Measurements from ENCODE around the gene IQSEC1.
"Not testable (repeated sequence)": the region's sequence is repeated elsewhere in the genome, so short reads cannot be mapped to it uniquely, and the experiment has no call there.

Gene IQSEC1

GRCh38 chr3:12862387-12862786, 210.8 kb downstream of the IQSEC1 start:
- no peak for TF ChIP-seq CTCF (IDR thresholded peaks at IDR 0.05)
- no peaks in the 10 kb centered on the region for H3K36me3 ChIP-seq (ENCODE audit: control insufficient read depth, insufficient read depth, low read length)
- H3K9ac ChIP-seq, result no peak overlapping the region
- no peaks in the 10 kb centered on the region for H3K9me3 ChIP-seq (ENCODE audit: control insufficient read depth, low read length)
- H2AFZ ChIP-seq, result no peak overlapping the region
- no peaks in the 10 kb centered on the region for H3K27me3 ChIP-seq (ENCODE audit: control insufficient read depth, insufficient read depth, low read length)
- no peak overlapping the region for H3K4me3 ChIP-seq (ENCODE audit: low read depth, low read length)
- no peak overlapping the region for H3K27ac ChIP-seq
- H3K4me1 ChIP-seq, result no peaks in the 10 kb centered on the region
- no peak overlapping the region for H3K4me2 ChIP-seq (ENCODE audit: low read length)
- H3K79me2 ChIP-seq, result no peaks in the 10 kb centered on the region

- no peak overlapping the region for H3K9ac ChIP-seq
- no peaks in the 10 kb centered on the region for H3K36me3 ChIP-seq (ENCODE audit: control insufficient read depth, insufficient read depth, low read length)
These were observed 211.6 kb downstream of the IQSEC1 start for GRCh38 chr3:12861611-12862010.

DNA sequence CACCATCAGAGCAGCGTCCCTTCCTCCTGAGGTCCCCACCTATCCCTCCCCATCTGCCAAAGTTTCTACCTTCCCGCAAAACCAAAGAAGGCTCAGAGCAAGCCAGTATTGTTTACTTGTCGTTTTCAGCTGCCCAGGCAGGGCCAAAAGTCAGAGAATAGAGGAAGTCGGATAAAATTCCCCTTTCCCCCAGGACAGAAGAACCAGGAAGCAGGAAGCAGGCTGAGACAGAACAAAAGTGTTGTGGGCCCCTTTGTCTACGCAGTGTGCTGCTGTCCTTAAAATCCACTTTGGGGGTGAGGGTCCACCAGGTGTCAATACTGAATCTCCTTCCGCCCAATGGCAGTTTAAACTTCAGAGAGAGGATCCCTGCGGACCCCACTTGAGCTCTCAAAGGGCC, 213.4 kb downstream of the IQSEC1 start:
- no peak overlapping the region for H3K27ac ChIP-seq
- no peaks in the 10 kb centered on the region for H3K27me3 ChIP-seq (ENCODE audit: control insufficient read depth, insufficient read depth, low read length)

More at GRCh38 chr3:12861611-12862010, 211.6 kb downstream of the IQSEC1 start:
- no peak for TF ChIP-seq CTCF (IDR thresholded peaks at IDR 0.05)
- H3K27ac ChIP-seq, result no peak overlapping the region
- no peak overlapping the region for H3K4me2 ChIP-seq (ENCODE audit: low read length)
- H2AFZ ChIP-seq, result no peak overlapping the region
- no peaks in the 10 kb centered on the region for H3K9me3 ChIP-seq (ENCODE audit: control insufficient read depth, low read length)
- H3K27me3 ChIP-seq (ENCODE audit: control insufficient read depth, insufficient read depth, low read length), result no peaks in the 10 kb centered on the region
- no peaks in the 10 kb centered on the region for H3K79me2 ChIP-seq
- H3K4me3 ChIP-seq (ENCODE audit: low read depth, low read length), result no peak overlapping the region
- no peaks in the 10 kb centered on the region for H3K4me1 ChIP-seq

DNA sequence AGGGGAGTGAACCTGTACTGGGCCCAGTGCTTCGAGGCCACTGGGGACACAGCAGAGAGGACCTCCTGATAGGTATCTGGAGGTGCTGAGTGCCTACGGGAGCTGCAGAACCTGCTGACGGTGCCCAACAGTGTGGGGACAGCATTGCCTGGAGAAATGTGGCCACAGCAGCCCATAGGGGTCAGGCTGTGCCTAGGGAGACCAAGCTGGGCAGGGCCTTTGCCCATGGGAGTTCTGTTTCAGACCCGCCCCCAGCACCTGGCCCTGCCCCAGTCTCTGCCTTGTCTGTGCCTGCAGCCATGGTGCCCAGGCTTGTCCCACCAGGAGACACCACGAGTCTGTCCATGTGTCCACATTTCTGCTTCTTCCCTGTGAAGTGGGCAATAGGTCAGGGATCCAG, 216.6 kb downstream of the IQSEC1 start:
- Histone ChIP-seq H3K27ac (no peak overlapping the region), H3K9me3 (ENCODE audit: control insufficient read depth, low read length) (no peaks in the 10 kb centered on the region), H3K9ac (no peak overlapping the region), H3K27me3 (ENCODE audit: control insufficient read depth, insufficient read depth, low read length) (no peaks in the 10 kb centered on the region), H3K4me1 (no peaks in the 10 kb centered on the region), H3K36me3 (ENCODE audit: control insufficient read depth, insufficient read depth, low read length) (no peaks in the 10 kb centered on the region), H3K79me2 (no peaks in the 10 kb centered on the region), H2AFZ (peak overlapping the region; percentile 27), H3K4me3 (ENCODE audit: low read depth, low read length) (no peak overlapping the region), H3K4me2 (ENCODE audit: low read length) (no peak overlapping the region)
- no peak for TF ChIP-seq CTCF (IDR thresholded peaks at IDR 0.05)

More for the DNA sequence above, 213.4 kb downstream of the IQSEC1 start:
- no peak overlapping the region for H2AFZ ChIP-seq
- no peak for TF ChIP-seq CTCF (IDR thresholded peaks at IDR 0.05)
- H3K9ac ChIP-seq, result no peak overlapping the region
- no peaks in the 10 kb centered on the region for H3K9me3 ChIP-seq (ENCODE audit: control insufficient read depth, low read length)
- no peaks in the 10 kb centered on the region for H3K36me3 ChIP-seq (ENCODE audit: control insufficient read depth, insufficient read depth, low read length)
- no peaks in the 10 kb centered on the region for H3K79me2 ChIP-seq
- no peak overlapping the region for H3K4me2 ChIP-seq (ENCODE audit: low read length)
- no peak overlapping the region for H3K4me3 ChIP-seq (ENCODE audit: low read depth, low read length)
- no peaks in the 10 kb centered on the region for H3K4me1 ChIP-seq

- no peak for TF ChIP-seq CTCF (IDR thresholded peaks at IDR 0.05)
- H3K27me3 ChIP-seq (ENCODE audit: control insufficient read depth, insufficient read depth, low read length), result no peaks in the 10 kb centered on the region
- no peak overlapping the region for H3K9ac ChIP-seq
- no peak overlapping the region for H3K27ac ChIP-seq
- no peak overlapping the region for H3K4me3 ChIP-seq (ENCODE audit: low read depth, low read length)
- H3K79me2 ChIP-seq, result no peaks in the 10 kb centered on the region
- no peaks in the 10 kb centered on the region for H3K36me3 ChIP-seq (ENCODE audit: control insufficient read depth, insufficient read depth, low read length)
- H2AFZ ChIP-seq, result no peak overlapping the region
- H3K9me3 ChIP-seq (ENCODE audit: control insufficient read depth, low read length), result no peaks in the 10 kb centered on the region
- no peaks in the 10 kb centered on the region for H3K4me1 ChIP-seq
- no peak overlapping the region for H3K4me2 ChIP-seq (ENCODE audit: low read length)
These were observed 218.7 kb downstream of the IQSEC1 start for GRCh38 chr3:12854565-12854964.

DNA sequence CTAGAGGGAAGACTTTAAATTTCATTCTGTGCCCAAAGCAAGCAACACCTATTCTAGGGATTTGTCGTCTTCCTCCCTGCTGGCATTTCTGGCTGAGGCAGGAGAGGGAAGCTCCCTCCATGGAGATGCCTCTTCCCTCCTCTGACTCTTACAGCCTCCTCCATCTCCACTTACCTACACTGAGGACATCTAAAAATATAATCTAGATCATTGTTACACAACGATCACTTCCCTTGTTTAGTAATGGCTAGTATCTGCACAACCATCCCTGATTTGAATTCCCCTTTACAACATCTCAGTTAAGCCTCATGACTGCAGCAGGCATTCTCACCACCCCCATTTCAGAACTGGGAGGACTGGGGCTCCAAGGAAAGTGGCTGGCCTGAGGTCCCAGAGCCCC, 219.4 kb downstream of the IQSEC1 start:
- not testable (repeated sequence) for H3K27ac ChIP-seq; H3K4me3 ChIP-seq (ENCODE audit: low read depth, low read length); H3K9me3 ChIP-seq (ENCODE audit: control insufficient read depth, low read length); H2AFZ ChIP-seq; H3K79me2 ChIP-seq; H3K27me3 ChIP-seq (ENCODE audit: control insufficient read depth, insufficient read depth, low read length); H3K9ac ChIP-seq; H3K4me2 ChIP-seq (ENCODE audit: low read length); H3K36me3 ChIP-seq (ENCODE audit: control insufficient read depth, insufficient read depth, low read length); H3K4me1 ChIP-seq

Measured in parathyroid adenoma (tissue), 2 donors.